K562 (cell line): Measurements from ENCODE around the gene HEPACAM.

Experiments
- POLR2A ChIP-seq: fragments of 450-650 bp; conservative IDR thresholded peaks from 2 replicates; pipeline ENCODE4 v1.6.1; 2016
- ZNF217 ChIP-seq: sonication (generic); formaldehyde crosslinking; IDR thresholded peaks from 2 replicates; pipeline ENCODE4 v1.8.0; 2022; ENCODE audit warnings: mild to moderate bottlenecking, missing genetic modification reagents

DNA sequence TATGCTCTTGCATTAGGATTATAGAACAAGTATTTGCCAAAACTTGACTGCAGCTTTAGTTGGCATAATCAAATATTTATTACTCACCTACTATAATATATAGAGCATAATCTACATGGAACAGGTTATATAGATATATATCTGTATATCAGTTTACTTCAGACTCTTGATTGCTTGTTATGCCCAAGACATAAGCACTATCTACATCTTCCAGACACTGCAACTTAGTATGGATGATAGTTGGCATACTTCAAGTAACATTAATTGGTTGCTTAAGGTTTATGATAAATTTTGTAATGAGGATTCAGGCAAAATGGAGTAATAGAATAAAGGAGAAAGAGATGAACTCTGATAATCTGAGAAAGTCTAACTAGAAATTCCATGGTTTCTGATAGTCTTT lies 19.2 kb upstream of the HEPACAM start:
- TF ChIP-seq POLR2A (no peak), ZNF217 (CRISPR knock-in tag) (no peak)
